Astrocyte (in vitro differentiated cells and primary cell): ENCODE data around the gene FGFBP3.

Experiments used
- EZH2 ChIP-seq: IDR thresholded peaks from 2 replicates; pipeline ENCODE4 v1.6.1; 2012; ENCODE audit warnings: mild to moderate bottlenecking, low read length, inconsistent platforms; ENCODE audit not compliant: insufficient read depth
- TF ChIP-seq, protein P1 (sequence below): IDR thresholded peaks from 2 replicates; pipeline ENCODE4 v1.5.1; 2011; ENCODE audit warnings: low read depth, mild to moderate bottlenecking, inconsistent platforms, low read length, moderate library complexity; ENCODE audit not compliant: insufficient read depth

DNA sequence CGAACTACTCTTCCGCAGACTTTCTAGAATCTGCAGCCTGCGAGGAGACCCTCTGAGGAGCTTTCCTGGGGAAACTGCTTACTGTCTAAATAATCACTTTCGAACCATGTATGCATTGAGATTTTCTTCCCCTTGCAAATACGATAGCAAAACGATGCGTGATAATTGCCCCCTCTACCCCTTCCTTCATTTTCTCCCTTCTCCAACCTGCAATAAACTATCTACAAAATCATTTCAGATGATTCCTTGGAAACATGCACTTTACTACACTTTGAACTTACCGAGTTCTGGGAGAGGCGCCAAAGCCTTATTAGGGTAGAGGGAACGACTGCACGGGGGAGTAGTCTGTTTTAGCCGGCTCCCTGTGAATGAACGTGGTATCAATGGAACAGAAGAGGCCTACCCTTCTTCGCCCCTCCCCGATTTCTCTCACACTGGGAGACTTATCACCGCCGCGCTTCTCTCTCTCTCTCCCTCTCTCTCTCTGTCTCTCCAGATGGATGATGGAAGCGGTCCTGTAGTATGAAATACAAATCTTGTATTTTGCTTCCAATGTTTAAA lies at the start of gene FGFBP3:
- TF ChIP-seq, protein P1, sequence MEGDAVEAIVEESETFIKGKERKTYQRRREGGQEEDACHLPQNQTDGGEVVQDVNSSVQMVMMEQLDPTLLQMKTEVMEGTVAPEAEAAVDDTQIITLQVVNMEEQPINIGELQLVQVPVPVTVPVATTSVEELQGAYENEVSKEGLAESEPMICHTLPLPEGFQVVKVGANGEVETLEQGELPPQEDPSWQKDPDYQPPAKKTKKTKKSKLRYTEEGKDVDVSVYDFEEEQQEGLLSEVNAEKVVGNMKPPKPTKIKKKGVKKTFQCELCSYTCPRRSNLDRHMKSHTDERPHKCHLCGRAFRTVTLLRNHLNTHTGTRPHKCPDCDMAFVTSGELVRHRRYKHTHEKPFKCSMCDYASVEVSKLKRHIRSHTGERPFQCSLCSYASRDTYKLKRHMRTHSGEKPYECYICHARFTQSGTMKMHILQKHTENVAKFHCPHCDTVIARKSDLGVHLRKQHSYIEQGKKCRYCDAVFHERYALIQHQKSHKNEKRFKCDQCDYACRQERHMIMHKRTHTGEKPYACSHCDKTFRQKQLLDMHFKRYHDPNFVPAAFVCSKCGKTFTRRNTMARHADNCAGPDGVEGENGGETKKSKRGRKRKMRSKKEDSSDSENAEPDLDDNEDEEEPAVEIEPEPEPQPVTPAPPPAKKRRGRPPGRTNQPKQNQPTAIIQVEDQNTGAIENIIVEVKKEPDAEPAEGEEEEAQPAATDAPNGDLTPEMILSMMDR: no peak
- no peak for TF ChIP-seq EZH2
